HG02884 (cell line): Measurements from ENCODE around the gene ERGIC1.
"Not testable (repeated sequence)": the region's sequence is repeated elsewhere in the genome, so short reads cannot be mapped to it uniquely, and the experiment has no call there.

Source experiments
- ATAC-seq: cut with Tn5 transposase; IDR thresholded peaks from one replicate; pipeline ENCODE4 v1.9.1; 2021; ENCODE audit warnings: mild to moderate bottlenecking, moderate library complexity; ENCODE audit not compliant: unreplicated experiment

The ERGIC1 gene

DNA sequence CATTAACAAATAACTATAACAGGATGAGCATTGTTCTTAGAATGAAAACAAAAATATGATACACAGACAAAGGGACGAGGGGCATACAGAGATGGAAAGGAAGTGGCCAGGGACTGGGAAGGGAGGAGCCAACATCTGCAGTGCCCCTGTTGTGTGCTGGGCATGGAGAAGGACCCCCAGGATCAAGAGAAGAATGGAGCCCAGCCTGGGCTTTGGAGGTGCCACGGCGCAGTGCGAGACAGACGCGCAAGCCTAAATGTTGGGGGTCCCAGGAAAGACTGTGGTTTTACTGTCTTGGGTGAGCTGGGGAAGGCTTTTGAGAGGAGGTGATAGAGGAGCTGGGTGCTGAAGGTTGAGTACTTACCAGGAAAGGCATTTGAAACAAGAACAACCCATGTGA, 34.6 kb upstream of the ERGIC1 start:
- ATAC-seq = no peak

DNA sequence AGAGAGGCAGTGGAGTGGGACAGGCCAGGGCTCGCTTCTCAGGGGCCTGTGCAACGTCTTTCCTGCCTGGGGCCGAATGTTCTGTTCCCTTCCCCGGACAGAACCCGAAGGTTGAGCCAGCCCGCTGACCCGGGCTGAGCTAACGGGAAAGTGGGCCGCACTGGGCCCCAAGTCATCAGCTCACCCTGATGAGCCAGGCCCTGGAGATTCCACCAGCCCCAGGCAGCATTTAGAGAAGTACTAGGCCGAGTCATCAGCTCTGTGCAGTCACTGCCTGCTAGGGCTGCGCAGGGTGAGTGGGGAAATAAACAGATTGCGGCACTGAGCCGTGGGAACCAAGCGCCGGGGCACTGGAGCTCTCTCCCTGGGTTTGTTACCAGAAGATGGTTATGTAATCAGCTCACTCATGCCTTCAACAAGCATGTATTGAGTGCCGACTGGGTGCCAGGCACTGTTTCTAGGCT, 33.9 kb upstream of the ERGIC1 start:
- ATAC-seq = no peak

DNA sequence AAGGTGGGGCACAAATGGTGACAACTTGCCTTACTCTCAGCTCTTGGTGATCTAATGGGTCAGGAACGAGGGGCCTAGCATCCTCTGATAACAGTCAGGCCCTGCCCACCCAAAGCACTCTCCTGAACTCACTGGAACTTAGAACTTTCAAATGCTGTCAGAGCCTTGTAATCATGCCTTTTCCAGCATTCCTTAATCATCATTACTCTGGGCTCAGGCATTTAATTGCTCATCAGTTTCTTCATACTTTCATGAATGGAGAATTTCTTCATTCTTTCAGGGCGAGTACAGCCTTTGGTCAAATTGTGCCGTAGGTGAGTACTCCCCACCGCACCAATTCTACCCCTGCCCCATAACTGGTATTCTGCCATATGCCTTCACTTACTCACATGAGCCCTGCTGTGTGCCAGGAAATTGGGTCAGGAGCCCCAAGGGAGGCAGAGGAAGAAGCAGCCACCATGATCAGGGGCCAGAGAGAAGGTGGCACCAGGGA, 32.8 kb upstream of the ERGIC1 start:
- ATAC-seq = no peak

DNA sequence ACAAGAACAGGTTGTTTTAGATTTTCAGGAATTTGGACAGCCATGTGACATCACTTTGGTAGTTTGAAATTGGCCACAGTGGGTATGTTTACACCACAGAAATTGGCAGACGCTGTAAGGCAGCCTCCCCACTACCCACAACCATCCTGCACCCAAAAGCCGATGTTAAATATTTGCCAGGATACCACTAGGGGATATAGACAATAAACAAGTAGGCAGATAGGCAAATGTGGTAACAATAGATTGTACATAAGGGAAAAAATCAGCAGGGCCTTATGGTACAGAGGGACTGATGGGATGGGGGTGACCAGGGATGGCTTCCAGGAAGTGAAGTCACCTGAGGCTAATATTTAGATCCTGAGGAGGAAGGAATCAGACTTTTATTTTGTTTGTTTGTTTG, 31.9 kb upstream of the ERGIC1 start:
- no peak for ATAC-seq

DNA sequence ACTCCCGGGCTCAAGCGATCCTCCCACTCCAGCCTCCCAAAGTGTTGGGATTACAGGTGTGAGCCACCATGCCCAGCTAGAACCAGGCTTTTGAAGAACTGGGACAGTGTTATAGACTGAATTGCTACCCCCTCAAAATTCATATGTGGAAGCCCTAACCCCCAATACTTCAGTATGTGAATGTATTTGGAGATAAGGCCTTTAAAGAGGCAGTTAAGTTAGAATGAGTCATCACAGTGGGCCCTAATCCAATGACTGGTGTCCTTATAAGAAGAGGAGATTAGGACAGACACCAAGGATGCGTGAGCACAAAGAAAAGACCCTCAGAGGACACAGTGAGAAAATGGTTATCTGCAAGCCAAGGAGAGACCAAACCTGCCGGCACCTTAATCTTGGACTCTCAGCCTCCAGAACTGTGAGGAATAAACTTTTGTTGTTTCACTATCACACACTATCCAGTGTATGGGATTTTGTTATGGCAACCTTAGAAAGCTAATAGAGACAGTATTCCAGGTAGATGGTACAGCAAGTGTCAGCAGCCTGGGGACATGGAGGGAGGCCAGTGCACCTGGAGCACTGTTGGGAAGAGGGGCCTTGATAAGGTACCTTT, 31.4 kb upstream of the ERGIC1 start:
- ATAC-seq = no peak

DNA sequence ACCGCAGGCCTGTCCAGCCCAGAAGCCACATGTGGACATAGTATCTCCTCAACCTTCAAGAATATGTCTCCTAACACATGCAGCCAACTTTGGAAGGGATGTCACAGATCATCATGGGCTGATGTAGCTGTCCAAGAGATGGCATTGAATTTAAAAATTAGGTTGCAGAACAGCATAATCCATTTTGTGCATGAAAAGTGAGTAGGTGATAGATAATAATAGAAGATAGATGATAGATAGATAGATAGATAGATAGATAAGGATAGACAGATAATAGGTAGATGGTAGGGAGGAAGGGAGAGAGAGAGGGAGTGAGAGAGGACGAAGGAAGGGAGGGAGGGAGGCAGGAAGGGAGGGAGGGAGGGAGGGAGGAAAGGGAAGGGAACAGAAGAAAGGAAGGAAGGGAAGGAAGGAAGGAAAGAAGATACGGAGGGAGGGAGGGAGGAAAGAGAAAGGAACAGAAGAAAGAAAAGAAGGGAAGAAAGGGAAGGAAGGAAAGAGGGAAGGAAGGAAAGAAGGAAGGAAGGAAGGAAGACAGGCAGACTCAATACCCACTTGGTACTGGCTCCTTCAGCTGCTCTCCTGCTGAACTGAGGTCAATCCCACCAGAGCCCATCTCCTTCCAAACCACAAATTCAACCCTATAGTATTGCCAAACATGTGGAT, 28.9 kb upstream of the ERGIC1 start:
- ATAC-seq = no peak

DNA sequence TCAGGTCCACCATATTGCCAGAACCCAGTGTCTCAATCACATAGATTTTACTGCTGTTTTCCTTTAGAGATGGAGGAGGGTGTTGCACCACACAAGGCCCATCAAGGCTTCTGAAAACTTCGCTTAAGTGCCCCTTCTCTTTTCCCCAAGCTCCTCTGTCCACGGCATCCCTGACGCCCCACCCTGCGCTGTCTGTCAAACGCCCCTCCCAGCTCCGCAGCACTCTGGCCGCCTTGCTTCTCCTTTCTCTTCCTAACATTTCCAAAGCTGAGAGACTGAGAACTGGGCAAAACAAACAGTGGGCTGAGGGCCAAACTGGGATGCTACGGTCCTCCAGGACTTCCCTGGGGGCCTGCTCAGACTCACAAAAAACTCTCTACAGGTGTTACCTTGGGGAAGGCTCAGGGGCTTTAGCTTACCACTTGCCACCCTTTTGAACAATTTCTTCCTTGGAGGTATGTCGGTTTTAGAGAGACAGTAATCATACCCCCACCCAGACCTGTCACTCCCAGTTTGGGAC, 28.3 kb upstream of the ERGIC1 start:
- no peak for ATAC-seq

DNA sequence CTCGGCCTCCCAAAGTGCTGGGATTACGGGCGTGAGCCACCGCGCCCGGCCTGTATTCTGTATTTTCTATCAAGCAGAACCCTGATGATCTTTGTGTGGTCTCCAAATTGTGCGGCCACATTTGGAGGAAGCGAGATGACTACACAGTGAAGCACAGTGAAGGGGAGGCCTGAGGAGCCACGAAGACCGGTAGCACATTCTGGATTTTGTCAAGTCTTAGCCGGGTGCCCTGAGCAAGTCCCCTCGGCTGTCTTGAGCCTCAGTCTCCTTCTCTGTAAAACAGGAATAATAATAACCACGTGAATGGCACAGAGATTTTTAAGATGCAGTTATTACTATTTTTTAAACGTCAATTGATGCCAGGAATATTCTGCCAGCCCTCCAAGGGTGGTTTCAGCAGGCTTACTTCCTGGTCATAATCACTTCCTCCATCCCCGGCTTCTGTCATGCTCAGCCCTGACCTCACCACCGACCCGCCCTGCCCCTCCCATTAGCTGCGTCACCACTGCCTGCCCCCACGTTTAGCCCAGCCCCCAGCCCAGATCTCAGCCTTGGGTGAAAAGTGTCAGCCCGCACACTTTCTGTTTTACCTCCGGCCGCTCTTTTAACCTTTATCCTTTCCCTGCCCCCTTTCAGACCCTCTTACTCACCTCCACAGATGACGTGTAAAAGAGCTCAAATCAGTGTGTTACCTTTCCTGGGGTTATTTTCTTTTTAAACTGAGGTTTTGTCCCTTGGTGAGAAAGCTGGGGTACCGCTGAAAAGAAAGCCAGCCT, 27.0 kb upstream of the ERGIC1 start:
- peak; percentile 92 for ATAC-seq

DNA sequence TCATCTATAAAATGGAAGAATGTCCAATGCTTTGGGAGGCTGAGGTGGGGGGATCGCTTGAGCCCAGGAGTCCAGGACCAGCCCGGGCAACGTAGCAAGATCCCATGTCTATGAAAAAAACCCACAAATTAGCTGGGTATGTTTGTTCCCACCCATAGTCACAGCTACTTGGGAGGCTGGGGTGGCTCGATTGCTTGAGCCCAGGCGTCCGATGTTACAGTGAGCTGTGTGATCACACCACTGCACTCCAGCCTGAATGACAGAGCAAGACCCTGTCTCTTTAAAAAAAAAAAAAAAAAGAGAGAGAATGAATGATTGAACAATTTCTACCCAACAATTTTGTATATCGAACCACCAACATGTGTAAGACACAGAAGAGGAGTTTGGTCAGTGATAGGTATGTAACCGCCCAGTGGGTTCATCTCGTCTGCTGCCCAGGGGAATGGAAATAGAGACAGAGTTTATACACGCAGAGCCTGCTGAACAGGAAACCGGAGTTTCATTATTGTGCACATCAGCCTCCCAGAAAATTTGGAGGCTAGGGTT, 26.2 kb upstream of the ERGIC1 start:
- ATAC-seq = no peak

DNA sequence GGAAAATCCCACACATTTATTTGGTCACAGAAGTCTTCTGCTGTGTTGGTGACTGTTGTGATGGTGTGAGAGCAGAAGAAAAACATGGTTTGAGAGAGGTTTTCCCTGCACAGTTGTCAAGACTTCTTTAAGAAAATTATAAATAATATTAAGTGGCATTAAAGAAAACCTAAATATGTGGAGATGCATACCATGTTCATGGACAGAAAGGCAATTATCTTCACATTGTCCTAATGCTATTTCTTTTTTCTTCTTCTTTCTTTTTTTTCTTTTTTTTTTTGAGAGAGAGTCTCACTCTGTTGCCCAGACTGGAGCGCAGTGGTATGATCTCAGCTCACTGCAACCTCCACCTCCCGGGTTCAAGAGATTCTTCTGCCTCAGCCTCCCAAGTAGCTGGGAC, 24.3 kb upstream of the ERGIC1 start:
- ATAC-seq = no peak

DNA sequence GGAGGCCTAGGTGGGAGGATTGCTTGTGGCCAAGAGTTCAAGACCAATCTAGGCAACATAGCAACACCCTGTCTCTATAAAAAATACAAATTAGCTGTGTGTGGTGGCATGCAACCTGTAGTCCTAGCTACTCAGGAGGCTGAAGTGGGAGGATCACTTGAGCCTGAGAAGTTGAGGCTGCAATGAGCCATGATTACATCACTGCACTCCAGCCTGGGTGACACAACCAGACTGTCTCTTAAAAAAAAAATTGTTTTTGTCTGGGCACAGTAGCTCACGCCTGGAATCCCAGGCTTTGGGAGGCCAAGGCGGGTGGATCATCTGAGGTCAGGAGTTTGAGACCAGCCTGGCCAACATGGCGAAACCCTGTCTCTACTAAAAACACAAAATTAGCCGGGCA, 23.1 kb upstream of the ERGIC1 start:
- ATAC-seq = not testable (repeated sequence)

DNA sequence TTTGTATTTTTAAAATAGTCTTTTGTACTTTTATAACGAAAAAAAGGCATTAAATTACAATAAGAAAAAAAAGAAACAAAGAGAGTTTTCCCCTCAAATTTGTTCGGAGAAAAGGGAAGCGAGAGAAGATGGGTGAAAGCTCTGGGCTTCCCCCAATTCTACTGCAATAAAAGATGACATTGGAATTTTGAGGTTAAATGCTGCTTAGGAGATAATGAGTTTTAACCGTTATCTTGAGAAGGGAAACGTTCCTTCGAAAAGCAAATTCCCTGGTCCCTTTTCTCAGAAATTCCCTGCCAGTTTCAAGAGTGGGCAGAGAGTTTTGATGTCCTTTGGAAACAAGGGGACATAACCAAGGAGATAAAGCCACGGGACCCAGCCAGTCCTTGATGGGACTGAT, 18.4 kb upstream of the ERGIC1 start:
- no peak for ATAC-seq

DNA sequence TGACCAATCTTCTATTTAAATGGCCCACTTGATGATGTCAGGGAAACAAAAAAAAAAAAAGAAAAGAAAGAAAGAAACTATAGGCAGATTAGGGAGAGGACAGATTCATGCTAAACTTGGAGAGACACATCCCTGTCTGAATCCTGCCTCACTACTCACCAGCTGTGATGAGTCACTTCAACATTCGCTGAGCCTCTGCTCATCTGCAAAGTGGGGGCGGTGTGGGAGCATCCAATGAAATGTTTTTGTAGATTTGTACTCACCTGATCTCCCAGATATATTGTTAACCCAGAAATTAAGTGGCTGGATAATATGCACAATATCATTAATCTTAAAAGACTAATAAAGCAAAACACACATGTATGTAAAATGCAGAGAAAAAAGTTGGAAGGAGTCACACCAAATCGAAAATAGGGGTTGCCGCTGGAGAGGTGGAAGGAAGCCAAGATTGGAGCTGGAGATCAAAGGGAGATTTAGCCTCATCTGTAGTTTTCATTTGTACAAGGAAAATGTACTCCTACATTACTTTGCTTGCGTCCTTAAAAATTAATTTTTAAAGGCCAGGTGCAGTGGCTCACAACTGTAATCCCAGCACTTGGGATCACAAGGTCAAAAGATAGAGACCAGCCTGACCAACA, 17.0 kb upstream of the ERGIC1 start:
- ATAC-seq = no peak

DNA sequence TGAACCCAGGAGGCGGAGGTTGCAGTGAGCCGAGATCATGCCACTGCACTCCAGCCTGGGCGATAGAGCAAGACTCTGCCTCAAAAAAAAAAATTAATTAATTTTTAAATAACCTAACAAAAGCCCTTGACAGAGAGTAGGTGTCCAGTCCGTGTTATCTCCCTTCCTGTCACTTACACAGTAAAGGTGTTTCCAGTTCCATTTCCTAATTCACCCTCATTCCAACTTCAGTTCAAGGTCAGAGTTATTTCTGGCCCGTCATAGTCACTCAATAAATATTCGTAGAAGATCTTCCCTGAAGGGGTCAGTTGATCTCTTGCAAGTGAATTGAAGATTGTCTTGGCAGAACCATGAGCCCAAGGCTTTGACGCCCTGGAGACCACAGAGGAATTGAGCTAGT, 16.4 kb upstream of the ERGIC1 start:
- no peak for ATAC-seq

DNA sequence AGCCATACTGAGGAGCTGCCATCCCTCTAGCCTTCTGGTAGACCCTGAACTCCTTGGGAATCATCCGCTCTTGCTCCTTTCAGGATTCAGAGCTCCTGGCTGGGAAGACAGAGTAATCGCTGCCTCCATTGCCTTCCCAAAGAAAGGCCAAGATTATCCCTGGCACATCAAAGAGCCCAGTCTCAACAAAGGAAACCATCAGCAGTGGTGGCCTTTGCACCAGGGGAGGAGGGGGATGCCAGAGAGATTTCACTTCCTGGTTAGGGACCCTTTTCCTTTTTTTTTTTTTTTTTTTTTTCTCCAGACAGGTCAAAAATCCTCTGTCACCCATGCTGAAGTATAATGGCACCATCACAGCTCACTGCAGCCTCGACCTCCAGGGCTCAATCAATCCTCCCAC, 16.0 kb upstream of the ERGIC1 start:
- ATAC-seq = no peak

DNA sequence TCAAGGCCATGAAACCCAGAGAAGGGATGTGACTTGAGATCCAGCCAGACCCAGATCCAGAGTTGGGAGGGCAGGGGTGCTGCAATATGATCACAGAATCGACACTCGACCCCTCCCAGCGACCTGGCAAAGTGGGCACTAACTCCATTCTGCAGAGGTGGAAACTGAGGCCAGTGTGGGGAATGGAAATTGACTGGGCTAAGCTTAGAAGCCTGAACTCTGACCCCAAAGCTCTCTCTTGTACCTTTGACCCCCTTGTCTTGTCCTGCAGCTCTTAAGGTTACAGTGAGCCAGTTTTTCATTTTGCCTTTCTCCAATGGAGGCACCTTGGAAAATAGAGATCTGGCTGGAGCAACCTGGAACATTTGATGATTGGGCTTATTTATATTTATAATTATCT, 14.5 kb upstream of the ERGIC1 start:
- no peak for ATAC-seq

DNA sequence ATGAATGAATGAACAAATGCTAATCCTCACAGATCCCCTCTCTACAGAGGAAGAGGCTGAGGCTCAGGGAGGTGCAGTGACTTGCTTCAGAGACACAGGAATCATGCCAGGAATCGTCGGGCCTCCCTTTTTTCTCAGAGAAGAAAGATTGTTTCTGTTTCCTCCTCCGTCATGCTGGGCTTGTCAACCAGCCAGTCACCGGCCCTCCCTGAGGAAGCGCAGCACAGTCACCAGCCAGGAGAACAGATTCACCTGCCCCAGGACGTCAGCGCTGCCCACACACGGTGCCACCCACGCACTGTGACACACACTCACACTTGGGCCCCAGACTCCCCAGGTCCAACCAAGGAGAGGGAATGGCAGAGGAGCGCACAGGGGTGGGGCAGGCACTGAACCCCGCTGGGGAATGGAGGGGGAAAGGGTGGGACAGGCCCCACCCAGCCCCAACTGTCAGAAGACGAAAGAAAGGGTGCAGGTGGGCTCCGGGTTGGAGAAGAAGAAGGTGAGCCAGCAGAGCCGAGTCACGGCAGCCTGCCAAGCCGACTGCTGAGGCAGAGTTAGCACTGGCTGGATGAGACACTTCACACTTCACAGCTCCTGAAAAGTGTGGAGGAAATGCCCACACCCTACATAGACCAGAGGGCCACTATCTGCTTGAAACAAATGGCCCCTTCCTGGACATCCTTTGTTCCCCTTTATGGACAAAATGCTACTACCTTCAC, 13.8 kb upstream of the ERGIC1 start:
- no peak for ATAC-seq

DNA sequence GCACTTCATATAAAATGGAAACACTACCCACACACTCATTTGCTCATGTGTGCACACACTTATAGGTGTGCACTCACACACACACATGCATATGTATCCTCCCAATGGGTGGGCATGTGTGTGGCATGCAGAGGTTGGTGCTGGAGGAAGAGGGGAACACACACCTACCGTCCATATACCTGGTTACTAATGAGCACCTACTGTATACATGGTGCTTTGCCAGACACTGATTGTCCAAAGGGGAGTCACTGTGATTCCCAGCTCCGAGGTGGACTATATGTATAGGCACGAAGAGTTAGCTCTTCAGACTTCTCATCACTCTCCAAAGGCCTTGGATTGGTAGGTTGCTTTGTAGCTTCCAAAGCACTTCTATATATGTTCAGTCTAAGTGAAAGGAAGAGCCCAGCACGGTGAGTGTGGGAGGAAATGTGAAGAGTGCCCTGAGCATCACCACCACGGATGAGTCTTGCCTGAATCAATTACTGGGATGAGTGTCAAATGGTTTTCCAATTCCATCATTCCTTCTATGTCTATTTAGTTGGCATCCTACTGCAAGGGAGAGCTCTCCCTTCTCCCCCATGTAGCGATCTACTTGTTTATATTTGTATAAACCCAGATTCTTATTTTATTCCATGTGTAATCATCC, 12.6 kb upstream of the ERGIC1 start:
- no peak for ATAC-seq

DNA sequence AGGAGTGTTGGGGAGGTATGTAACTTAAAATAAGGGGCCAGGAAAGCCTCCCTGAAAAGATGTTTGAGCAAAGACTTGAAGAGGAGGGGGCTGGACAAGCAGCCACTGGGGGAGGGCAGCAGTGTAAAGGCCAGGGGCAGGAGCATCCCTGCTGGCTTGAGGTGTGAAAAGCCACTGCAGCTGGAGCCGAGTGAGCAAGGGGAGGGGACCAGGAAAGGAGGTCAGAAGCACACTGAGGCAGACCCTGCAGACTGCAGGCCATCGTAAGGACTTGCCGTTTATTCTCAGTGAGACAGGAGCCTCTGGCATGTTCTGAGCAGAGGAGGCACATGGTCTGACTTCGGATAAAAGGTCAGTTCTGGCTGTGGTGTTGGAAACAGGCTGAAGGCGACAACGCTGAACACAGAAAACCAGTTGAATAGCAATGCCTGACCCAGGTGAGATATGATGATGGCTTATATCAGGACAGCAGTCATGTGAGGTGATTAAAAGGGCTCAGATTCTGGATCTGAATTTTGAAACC, 10.2 kb upstream of the ERGIC1 start:
- ATAC-seq = no peak
